HCT116 (cell line): ENCODE data around the gene CT47C1. TPM values are rescaled to one million over a fixed set of nuclear protein-coding genes. Genes with fewer than 3 reads are reported as not detected.

Source experiments
- ATAC-seq: fragments of 200-7000 bp; cut with Tn5 transposase; 2 replicates; pipeline ENCODE4 v1.9.1; 2020; ENCODE audit warnings: mild to moderate bottlenecking, moderate library complexity
- BruUV-seq: library from RNA; stranded (reverse); fragments of 400-500 nt; replicated peaks from 2 replicates; lab custom pipeline; 2021; lab: Mats Ljungman, UMichigan
- CTCF ChIA-PET: fragments of 300-600 bp; sonication (Branson Sonifier 250); formaldehyde crosslinking; loops from one replicate; lab custom pipeline; 2021; ENCODE audit warnings: antibody characterized with exemption; lab: Charles Lee
- POLR2A ChIA-PET: fragments of 300-600, 350-600 bp; sonication (Branson Sonifier 250); formaldehyde crosslinking; loops from one replicate; lab custom pipeline; 2021; ENCODE audit warnings: antibody characterized with exemption; lab: Charles Lee
- RAD21 ChIA-PET, 2 experiments: fragments of 300-600 bp; sonication (Branson Sonifier 250); formaldehyde crosslinking; loops; one replicate each; lab custom pipeline; 2023; ENCODE audit warnings: low total read pairs in 2 of 2; ENCODE audit not compliant: uncharacterized antibody in 2 of 2, unreplicated experiment in 2 of 2, low non-redundant PET in 1 of 2; lab: Charles Lee
- DNase-seq: peaks from one replicate; pipeline ENCODE4 v3.0.0-alpha.2; 2010; ENCODE audit warnings: low read depth, low spot score
- H2AFZ ChIP-seq: fragments of 200-600 bp; shearing (Covaris generic), sonication (generic); 2 replicates; pipeline ENCODE4 v1.6.1; 2017; ENCODE audit warnings: low read depth, mixed run types, mixed read lengths, antibody characterized with exemption, low read length; ENCODE audit not compliant: poor library complexity, severe bottlenecking
- H3K27ac ChIP-seq: 2 replicates; pipeline ENCODE4 v1.5.1; 2012; ENCODE audit warnings: low read depth, low read length
- H3K27me3 ChIP-seq: fragments of 200-600 bp; sonication (generic); 2 replicates; pipeline ENCODE4 v1.6.1; 2016; ENCODE audit warnings: mixed run types, low read length, mixed read lengths; ENCODE audit not compliant: insufficient read depth
- H3K36me3 ChIP-seq, 2 experiments: fragments of 200-500 bp in 1 of 2; fragments of 200-600 bp in 1 of 2; sonication (Bioruptor generic) in 1 of 2; sonication (generic) in 1 of 2; 2 replicates each; pipeline versions ENCODE4 v1.5.1 to v1.6.1; 2014 to 2016; ENCODE audit warnings: low read length in 2 of 2, inconsistent platforms in 1 of 2, mixed read lengths in 1 of 2, mixed run types in 1 of 2; ENCODE audit not compliant: insufficient read depth in 2 of 2, control insufficient read depth in 1 of 2
- H3K4me1 ChIP-seq, 2 experiments: fragments of 200-600 bp in 1 of 2; sonication (generic) in 1 of 2; 2 replicates each; pipeline versions ENCODE4 v1.5.1 to v1.6.1; 2012 to 2017; ENCODE audit warnings: low read length in 2 of 2, inconsistent platforms in 1 of 2, mild to moderate bottlenecking in 1 of 2, mixed read lengths in 1 of 2, mixed run types in 1 of 2, moderate library complexity in 1 of 2; ENCODE audit not compliant: insufficient read depth in 2 of 2, control insufficient read depth in 1 of 2
- H3K4me2 ChIP-seq: fragments of 200-600 bp; sonication (generic); 2 replicates; pipeline ENCODE4 v1.6.1; 2017; ENCODE audit warnings: mixed run types, low read length, mixed read lengths
- H3K4me3 ChIP-seq, 2 experiments: fragments of 200-600 bp in 1 of 2; sonication (generic) in 1 of 2; replicated peaks in 1 of 2; 2 replicates each; pipeline ENCODE4 v1.5.1; 2011 to 2016; ENCODE audit warnings: low read length in 2 of 2, control low read depth in 1 of 2, low read depth in 1 of 2, mild to moderate bottlenecking in 1 of 2, mixed read lengths in 1 of 2, mixed run types in 1 of 2
- H3K79me2 ChIP-seq: fragments of 200-600 bp; sonication (generic); 2 replicates; pipeline ENCODE4 v1.6.1; 2017; ENCODE audit warnings: mild to moderate bottlenecking, mixed run types, low read length, moderate library complexity, mixed read lengths; ENCODE audit not compliant: insufficient read depth
- H3K9ac ChIP-seq: fragments of 200-600 bp; sonication (generic); 2 replicates; pipeline ENCODE4 v1.6.1; 2016; ENCODE audit warnings: low read length, mixed read lengths
- H3K9me2 ChIP-seq: fragments of 200-600 bp; sonication (generic), shearing (Covaris generic); 2 replicates; pipeline ENCODE4 v1.6.1; 2017; ENCODE audit warnings: mixed run types, mild to moderate bottlenecking, moderate library complexity; ENCODE audit not compliant: insufficient read depth
- H3K9me3 ChIP-seq, 2 experiments: fragments of 200-500 bp in 1 of 2; fragments of 200-600 bp in 1 of 2; sonication (Bioruptor generic) in 1 of 2; sonication (generic) in 1 of 2; 2 replicates each; pipeline ENCODE4 v1.6.1; 2014 to 2017; ENCODE audit warnings: low read length in 2 of 2, mixed read lengths in 2 of 2, inconsistent platforms in 1 of 2, low read depth in 1 of 2, mild to moderate bottlenecking in 1 of 2, mixed run types in 1 of 2, moderate library complexity in 1 of 2; ENCODE audit not compliant: control insufficient read depth in 1 of 2, insufficient read depth in 1 of 2
- H4K20me1 ChIP-seq: fragments of 200-600 bp; sonication (generic), shearing (Covaris generic); 2 replicates; pipeline ENCODE4 v1.6.1; 2017; ENCODE audit warnings: mixed run types, mild to moderate bottlenecking, moderate library complexity; ENCODE audit not compliant: insufficient read depth
- ATF3 ChIP-seq: IDR thresholded peaks from 2 replicates; pipeline ENCODE4 v1.6.1; 2012
- CBX3 ChIP-seq: IDR thresholded peaks from 2 replicates; pipeline ENCODE4 v1.6.1; 2012; ENCODE audit warnings: low read depth
- EGR1 ChIP-seq: IDR thresholded peaks from 2 replicates; pipeline ENCODE4 v1.6.1; 2012; ENCODE audit warnings: low read depth
- FOSL1 ChIP-seq: IDR thresholded peaks from 2 replicates; pipeline ENCODE4 v1.6.1; 2012; ENCODE audit warnings: low read depth
- JUND ChIP-seq: IDR thresholded peaks from 2 replicates; pipeline ENCODE4 v1.6.1; 2012
- RAD21 ChIP-seq: IDR thresholded peaks from 2 replicates; pipeline ENCODE4 v1.6.1; 2012; ENCODE audit warnings: low read depth, mild to moderate bottlenecking
- SIN3A ChIP-seq: IDR thresholded peaks from 2 replicates; pipeline ENCODE4 v1.6.1; 2012; ENCODE audit warnings: low read depth
- SP1 ChIP-seq: IDR thresholded peaks from 2 replicates; pipeline ENCODE4 v1.6.1; 2012; ENCODE audit warnings: low read depth
- ZFX ChIP-seq: fragments of 450-650 bp; IDR thresholded peaks from 2 replicates; pipeline ENCODE4 v1.6.1; 2017
- intact Hi-C: fragments of 100-400 bp; cut with micrococcal nuclease; formaldehyde crosslinking; loops from 2 replicates; pipeline ENCODE4 v1.10.0; 2022
- total RNA-seq: library from RNA; stranded (reverse); gene quantifications from one replicate; pipeline ENCODE4 v1.2.1, GENCODE V29; 2021; ENCODE audit not compliant: unreplicated experiment

Gene CT47C1
- total RNA-seq, 1 experiment from 2014 or later = not detected

DNA sequence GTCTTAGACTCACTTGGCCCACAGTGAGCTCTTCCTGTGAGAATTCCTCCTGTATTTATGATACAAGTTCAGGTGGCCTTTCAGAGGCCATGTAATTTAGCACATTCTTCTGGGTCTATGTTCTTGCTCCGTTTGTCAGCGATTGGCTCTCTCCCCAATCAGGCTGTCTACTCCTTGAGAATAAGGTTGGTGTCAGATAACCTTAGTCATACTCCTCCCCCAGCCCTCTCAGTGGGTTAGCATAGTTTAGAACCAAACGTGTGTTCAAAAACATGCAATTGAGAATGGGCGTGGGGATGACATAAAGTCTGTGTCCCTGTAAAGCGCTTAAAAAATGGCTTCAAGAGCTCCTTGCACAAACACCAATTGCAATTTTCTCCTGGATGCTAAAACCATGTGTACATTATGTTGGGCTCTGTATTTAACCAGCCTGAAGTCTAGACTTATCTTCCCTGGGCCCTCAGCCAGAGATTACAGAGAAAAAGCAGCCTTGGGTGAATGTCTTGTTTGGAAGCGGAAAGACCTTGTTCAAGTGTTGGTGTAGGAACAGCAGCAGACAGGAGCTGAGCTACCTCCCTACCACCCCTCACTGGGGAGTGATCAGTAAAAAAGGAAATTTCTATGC, 9.9 kb upstream of the CT47C1 start:
- Histone ChIP-seq H2AFZ (no peak overlapping the region), H3K4me1 (no peaks in the 10 kb centered on the region), H4K20me1 (no peaks in the 10 kb centered on the region), H3K36me3 (no peaks in the 10 kb centered on the region), H3K4me2 (no peak overlapping the region), H3K4me3 (no peak overlapping the region), H3K27ac (no peak overlapping the region), H3K9ac (no peak overlapping the region), H3K79me2 (no peaks in the 10 kb centered on the region), H3K9me3 (no peaks in the 10 kb centered on the region), H3K27me3 (no peaks in the 10 kb centered on the region), H3K9me2 (no peaks in the 10 kb centered on the region)
- no TSS peak for BruUV-seq
- DNase-seq (no peak), ATAC-seq (no peak)
- intact Hi-C loops = loop anchor here (10.0 kb wide), 1 partner anchor 438 kb away; no protein-coding TSS in a partner anchor
- TF ChIP-seq ATF3 = no peak
- TF ChIP-seq SP1 = no peak
- no peak for TF ChIP-seq CBX3
- no peak for TF ChIP-seq EGR1
- TF ChIP-seq JUND = no peak
- RAD21 ChIA-PET = no interaction called here
- POLR2A ChIA-PET = no interaction called here
- CTCF ChIA-PET = interaction anchor here (1.4 kb wide), 1 partner anchor 58 kb away, joined by 3 read pairs; no protein-coding TSS in a partner anchor

DNA sequence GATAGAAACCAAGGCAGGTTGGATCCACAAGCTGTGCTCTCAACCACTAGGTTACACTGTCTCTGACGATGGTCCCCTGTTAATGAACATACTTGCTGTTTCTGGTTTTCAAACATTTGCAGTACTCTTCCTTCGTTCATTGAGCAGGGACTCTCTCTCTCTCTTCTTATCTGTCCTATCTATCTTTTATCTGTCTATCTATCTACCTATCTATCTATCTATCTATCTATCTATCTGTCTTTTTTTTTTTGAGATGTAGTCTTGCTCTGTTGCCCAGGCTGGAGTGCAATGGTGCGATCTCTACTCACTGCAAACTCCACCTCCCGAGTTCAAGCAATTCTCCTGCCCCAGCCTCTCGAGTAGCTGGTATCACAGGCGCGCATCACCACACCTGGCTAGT, 9.4 kb upstream of the CT47C1 start:
- no peak for TF ChIP-seq EGR1
- TF ChIP-seq JUND = no peak
- TF ChIP-seq ZFX = no peak
- no peak for TF ChIP-seq SIN3A
- TF ChIP-seq SP1 = no peak
- TF ChIP-seq FOSL1 = no peak
- no peak for TF ChIP-seq RAD21
- Histone ChIP-seq H4K20me1 (no peaks in the 10 kb centered on the region), H3K9me2 (no peaks in the 10 kb centered on the region), H3K79me2 (no peaks in the 10 kb centered on the region), H3K4me1 (no peaks in the 10 kb centered on the region), H3K4me3 (no peak overlapping the region), H3K36me3 (no peaks in the 10 kb centered on the region), H3K27ac (no peak overlapping the region), H3K9ac (no peak overlapping the region), H3K27me3 (no peaks in the 10 kb centered on the region), H3K9me3 (no peaks in the 10 kb centered on the region), H2AFZ (no peak overlapping the region), H3K4me2 (no peak overlapping the region)
- ATAC-seq (no peak), DNase-seq (no peak)
- ChIA-PET RAD21 (no interaction called here), CTCF (interaction anchor here (1.4 kb wide), 1 partner anchor 59 kb away, joined by 3 read pairs; no protein-coding TSS in a partner anchor), POLR2A (no interaction called here)
- intact Hi-C loops = loop anchor here (10.0 kb wide), 1 partner anchor 439 kb away; no protein-coding TSS in a partner anchor
- BruUV-seq = no TSS peak
